Astrocyte of the cerebellum (primary cell): ENCODE results near the gene MTA1.

Source experiments
- DNase-seq: peaks from one replicate; pipeline ENCODE4 v3.0.0-alpha.2; 2011; ENCODE audit warnings: low read depth
- H3K4me3 ChIP-seq: 2 replicates; pipeline ENCODE4 v1.5.1; 2011; ENCODE audit warnings: mild to moderate bottlenecking, low read depth, low read length, moderate library complexity
- CTCF ChIP-seq: IDR thresholded peaks from 2 replicates; pipeline ENCODE4 v1.5.1; 2012; ENCODE audit warnings: low read length, low read depth, moderate library complexity, mild to moderate bottlenecking; ENCODE audit errors: missing control alignments
- in situ Hi-C: cut with HindIII; loops from 2 replicates; pipeline ENCODE4 v1.10.0; 2017; ENCODE audit warnings: low sequenced_read_pairs

MTA1 gene

GRCh38 chr14:105419195-105420091 lies at the start of gene MTA1:
Gene MTA1 (plus strand): TSS chr14:105419827. CDS start chr14:105420036, 209 bp downstream.
- no peak for DNase-seq
- in situ Hi-C loops: no loop called here
- TF ChIP-seq CTCF: no peak
- H3K4me3 ChIP-seq: peak within 1 kb of the TSS; percentile 79

- H3K4me3 ChIP-seq: no peak overlapping the region
Measured at GRCh38 chr14:105374389-105374788, 45.2 kb upstream of the MTA1 start.

GRCh38 chr14:105375635-105376057 lies 44.0 kb upstream of the MTA1 start:
- no peak for DNase-seq
- TF ChIP-seq CTCF: no peak
- no peak overlapping the region for H3K4me3 ChIP-seq
- in situ Hi-C loops: no loop called here

More at GRCh38 chr14:105374389-105374788, 45.2 kb upstream of the MTA1 start:
- in situ Hi-C loops: no loop called here
- no peak for DNase-seq
- TF ChIP-seq CTCF: no peak

- no peak overlapping the region for H3K4me3 ChIP-seq
- no peak for TF ChIP-seq CTCF
- in situ Hi-C loops: no loop called here
- DNase-seq: no peak
Measured at GRCh38 chr14:105376521-105377440, 42.8 kb upstream of the MTA1 start.

- in situ Hi-C loops: no loop called here
- TF ChIP-seq CTCF: no peak
- no peak overlapping the region for H3K4me3 ChIP-seq
- no peak for DNase-seq
Measured at GRCh38 chr14:105377555-105378182, 42.0 kb upstream of the MTA1 start.

GRCh38 chr14:105378199-105378598 lies 41.4 kb upstream of the MTA1 start:
- TF ChIP-seq CTCF: no peak
- in situ Hi-C loops: no loop called here
- no peak for DNase-seq
- no peak overlapping the region for H3K4me3 ChIP-seq
